Prostate gland (tissue), 2 donors: ENCODE data around the gene EXOC6. TPM values are rescaled to one million over a fixed set of nuclear protein-coding genes. Genes with fewer than 3 reads are reported as not detected.

Source experiments
- DNase-seq: peaks from one replicate; pipeline ENCODE4 v3.0.0-alpha.2; 2019; ENCODE audit warnings: low spot score
- H3K27ac ChIP-seq, 2 donors: fragments of 200-600 bp; sonication (generic); 2 replicates each; pipeline ENCODE4 v1.5.1; 2017 to 2019
- H3K27me3 ChIP-seq: fragments of 200-600 bp; sonication (generic); replicated peaks from 2 replicates; pipeline ENCODE4 v1.5.1; 2019; ENCODE audit not compliant: insufficient read depth
- H3K36me3 ChIP-seq, 2 donors: fragments of 200-600 bp; sonication (generic); 1 replicate in 1 of 2; 2 replicates in 1 of 2; pipeline versions ENCODE4 v1.5.1 to v1.8.1; 2017 to 2019
- H3K4me1 ChIP-seq: fragments of 200-600 bp; sonication (generic); replicated peaks from 2 replicates; pipeline ENCODE4 v1.5.1; 2019
- H3K4me3 ChIP-seq, 2 donors: fragments of 200-600 bp; sonication (generic); 2 replicates each; pipeline ENCODE4 v1.5.1; 2017 to 2019
- H3K9me3 ChIP-seq: fragments of 200-600 bp; sonication (generic); 2 replicates; pipeline ENCODE4 v1.5.1; 2017
- POLR2A ChIP-seq: fragments of 450-650 bp; IDR thresholded peaks from one replicate; pipeline ENCODE4 v1.6.1; 2016; ENCODE audit warnings: antibody characterized with exemption, mild to moderate bottlenecking
- POLR2AphosphoS5 ChIP-seq: sonication (generic); formaldehyde crosslinking; IDR thresholded peaks from one replicate; pipeline ENCODE4 v1.6.1; 2017; ENCODE audit warnings: antibody characterized with exemption
- WGBS: methylation state at CpG from one replicate; pipeline ENCODE4 v1.1.5; 2018; 5-methylcytosine and 5-hydroxymethylcytosine counted together
- intact Hi-C: fragments of 100-400 bp; cut with DNase I; formaldehyde crosslinking; loops from one replicate; pipeline ENCODE4 v1.14.2; 2022
- total RNA-seq, 2 donors: library from RNA; depleted of rRNA; stranded (reverse); fragments of >200 nt; gene quantifications; one replicate each; pipeline ENCODE4 v1.1.0, GENCODE V29; 2016
- TF ChIP-seq, protein P1 (sequence below), 4 experiments: fragments of 200-600 bp in 2 of 4; fragments of 450-650 bp in 2 of 4; sonication (generic) in 2 of 4; IDR thresholded peaks; 1 replicate in 3 of 4; 2 replicates in 1 of 4; pipeline ENCODE4 v1.5.1; 2016 to 2019; ENCODE audit warnings: antibody characterized with exemption in 4 of 4, mild to moderate bottlenecking in 2 of 4, moderate library complexity in 2 of 4

Gene EXOC6
- total RNA-seq, 2 donors from 2014 or later, result 13.5 to 598 TPM

DNA sequence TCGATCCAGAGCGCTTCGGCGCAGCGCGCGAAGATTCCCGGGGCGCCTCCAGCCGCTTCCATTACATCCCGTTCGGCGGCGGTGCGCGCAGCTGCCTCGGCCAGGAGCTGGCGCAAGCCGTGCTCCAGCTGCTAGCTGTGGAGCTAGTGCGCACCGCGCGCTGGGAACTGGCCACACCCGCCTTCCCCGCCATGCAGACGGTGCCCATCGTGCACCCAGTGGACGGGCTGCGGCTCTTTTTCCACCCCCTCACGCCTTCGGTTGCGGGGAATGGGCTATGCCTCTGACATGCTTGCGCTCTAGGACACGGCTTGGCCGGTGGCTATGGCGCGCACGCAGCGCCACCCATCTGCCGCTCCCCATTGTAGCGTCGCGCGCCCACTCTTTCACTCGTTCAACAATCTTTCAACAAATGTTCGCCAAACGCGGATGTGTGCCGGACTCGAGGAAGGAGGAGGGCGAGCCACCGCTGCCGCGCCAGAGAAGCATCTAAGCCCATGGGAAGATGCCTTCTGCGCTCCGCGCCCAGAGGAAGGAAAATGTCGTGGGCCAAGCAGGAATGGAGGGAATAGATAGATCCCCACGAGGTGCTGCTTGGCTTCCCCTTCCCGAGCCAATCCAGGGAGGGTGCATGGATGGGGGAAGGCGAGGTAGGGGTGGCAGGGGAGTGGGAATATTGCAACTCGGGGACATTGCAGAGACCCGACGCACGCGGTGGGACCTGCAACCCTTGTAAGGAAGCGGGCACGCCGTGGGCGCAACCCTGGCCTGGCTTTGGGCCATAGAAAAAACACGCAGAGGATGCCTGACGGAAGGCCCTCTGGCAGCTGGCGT lies 220.3 kb downstream of the EXOC6 start:
- 2% methylated on average over 72 of the region's 73 CpGs for WGBS

DNA sequence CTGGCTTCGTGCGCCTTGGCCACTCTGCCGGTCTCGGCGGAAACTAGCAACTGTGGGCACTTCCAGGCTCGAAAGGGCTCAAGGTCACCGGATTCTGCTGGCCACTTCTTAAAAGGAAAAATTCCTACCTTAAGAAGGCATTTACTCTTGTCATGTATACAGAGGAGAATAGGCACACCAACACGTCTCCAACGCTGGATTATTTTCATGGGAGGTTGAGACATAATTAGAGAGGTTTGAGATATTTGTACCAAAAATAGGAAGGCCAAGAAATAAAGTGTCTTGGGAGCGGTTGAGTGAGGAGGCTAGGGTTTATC lies 220.9 kb downstream of the EXOC6 start:
- Histone ChIP-seq H3K9me3 (no peaks in the 10 kb centered on the region), H3K4me1 (peaks cover 3% of the 10 kb centered on the region), H3K4me3 (no peak overlapping the region), H3K27ac (no peak overlapping the region), H3K36me3 (no peaks in the 10 kb centered on the region), H3K27me3 (peaks cover 40% of the 10 kb centered on the region)
- intact Hi-C loops, result no loop called here
- TF ChIP-seq POLR2A (no peak), POLR2AphosphoS5 (no peak)
- TF ChIP-seq, protein P1, sequence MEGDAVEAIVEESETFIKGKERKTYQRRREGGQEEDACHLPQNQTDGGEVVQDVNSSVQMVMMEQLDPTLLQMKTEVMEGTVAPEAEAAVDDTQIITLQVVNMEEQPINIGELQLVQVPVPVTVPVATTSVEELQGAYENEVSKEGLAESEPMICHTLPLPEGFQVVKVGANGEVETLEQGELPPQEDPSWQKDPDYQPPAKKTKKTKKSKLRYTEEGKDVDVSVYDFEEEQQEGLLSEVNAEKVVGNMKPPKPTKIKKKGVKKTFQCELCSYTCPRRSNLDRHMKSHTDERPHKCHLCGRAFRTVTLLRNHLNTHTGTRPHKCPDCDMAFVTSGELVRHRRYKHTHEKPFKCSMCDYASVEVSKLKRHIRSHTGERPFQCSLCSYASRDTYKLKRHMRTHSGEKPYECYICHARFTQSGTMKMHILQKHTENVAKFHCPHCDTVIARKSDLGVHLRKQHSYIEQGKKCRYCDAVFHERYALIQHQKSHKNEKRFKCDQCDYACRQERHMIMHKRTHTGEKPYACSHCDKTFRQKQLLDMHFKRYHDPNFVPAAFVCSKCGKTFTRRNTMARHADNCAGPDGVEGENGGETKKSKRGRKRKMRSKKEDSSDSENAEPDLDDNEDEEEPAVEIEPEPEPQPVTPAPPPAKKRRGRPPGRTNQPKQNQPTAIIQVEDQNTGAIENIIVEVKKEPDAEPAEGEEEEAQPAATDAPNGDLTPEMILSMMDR (IDR thresholded peaks at IDR 0.05), result no peak
- 40% methylated on average over 10 of the region's 10 CpGs for WGBS
- no peak for DNase-seq

More for the DNA sequence above, 220.3 kb downstream of the EXOC6 start:
- DNase-seq, result no peak
- Histone ChIP-seq H3K27ac (no peak overlapping the region), H3K27me3 (peaks cover 39% of the 10 kb centered on the region), H3K36me3 (no peaks in the 10 kb centered on the region), H3K4me3 (no peak overlapping the region), H3K9me3 (no peaks in the 10 kb centered on the region), H3K4me1 (no peaks in the 10 kb centered on the region)
- TF ChIP-seq POLR2AphosphoS5 (no peak), POLR2A (no peak)
- TF ChIP-seq, protein P1 (IDR thresholded peaks at IDR 0.05), result no peak
- intact Hi-C loops, result no loop called here

DNA sequence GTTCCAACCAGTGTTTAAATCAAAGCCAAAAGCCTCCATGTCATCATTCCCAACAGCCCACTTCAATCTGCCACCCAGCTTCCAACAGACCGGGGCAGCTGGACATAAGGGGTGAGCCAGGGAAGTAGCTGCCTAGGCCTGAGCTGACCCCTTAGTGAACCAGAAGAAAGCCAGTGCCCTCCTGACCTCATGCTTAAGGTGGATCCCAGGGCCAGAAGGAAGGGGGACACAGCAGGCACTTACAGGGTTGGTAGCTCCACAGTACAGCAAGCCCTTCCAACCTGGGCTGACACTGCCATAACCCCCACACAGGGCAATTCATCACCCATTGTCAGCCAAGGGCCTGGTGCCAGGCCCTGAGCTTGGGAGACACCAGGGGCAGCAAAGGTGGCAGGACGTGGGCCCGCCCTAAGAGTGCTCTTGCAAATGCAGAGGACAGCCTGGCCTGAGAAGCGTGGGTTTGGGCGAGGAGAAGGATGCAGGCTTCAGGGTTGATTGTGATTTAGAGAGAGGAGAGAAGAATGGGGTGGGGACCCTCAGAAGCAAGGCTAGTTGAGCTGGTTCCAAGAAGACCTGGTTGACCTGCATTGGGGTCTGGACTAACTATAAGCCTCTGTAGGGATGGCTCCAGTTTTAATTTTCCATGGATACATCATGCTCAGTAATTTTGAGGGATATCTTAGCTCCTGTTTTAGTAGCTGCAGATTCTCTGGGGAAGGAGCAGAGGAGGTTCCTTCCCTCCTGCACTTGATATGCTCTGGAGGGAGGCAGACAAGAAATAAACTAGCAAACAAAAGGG lies 222.3 kb downstream of the EXOC6 start:
- no peaks in the 10 kb centered on the region for H3K9me3 ChIP-seq
- H3K4me3 ChIP-seq, result no peak overlapping the region
- intact Hi-C loops, result no loop called here
- no peak overlapping the region for H3K27ac ChIP-seq
- peaks cover 39% of the 10 kb centered on the region for H3K27me3 ChIP-seq
- H3K4me1 ChIP-seq, result peaks cover 6% of the 10 kb centered on the region
- no peaks in the 10 kb centered on the region for H3K36me3 ChIP-seq
- DNase-seq, result no peak
- WGBS, result 75% methylated on average over 5 of the region's 5 CpGs
- TF ChIP-seq POLR2AphosphoS5, result no peak
- no peak for TF ChIP-seq POLR2A
- TF ChIP-seq, protein P1 (IDR thresholded peaks at IDR 0.05), result no peak

DNA sequence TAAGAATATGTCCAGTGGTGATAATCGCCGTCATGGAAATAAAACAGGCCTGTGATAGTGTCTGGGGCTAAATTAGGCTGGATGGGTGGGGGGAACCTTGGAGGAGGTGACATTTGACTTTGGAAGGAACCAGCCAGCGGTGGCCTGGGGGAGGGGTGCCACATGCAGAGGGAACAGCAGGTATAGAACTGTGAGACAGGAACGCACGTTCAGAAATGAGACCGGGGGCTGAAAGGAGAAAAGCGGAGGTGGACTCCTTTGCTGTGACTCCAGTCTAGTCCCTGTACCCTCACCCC lies 222.8 kb downstream of the EXOC6 start:
- no peaks in the 10 kb centered on the region for H3K36me3 ChIP-seq
- no peaks in the 10 kb centered on the region for H3K9me3 ChIP-seq
- peaks cover 6% of the 10 kb centered on the region for H3K4me1 ChIP-seq
- no peak for DNase-seq
- H3K27me3 ChIP-seq, result peaks cover 33% of the 10 kb centered on the region
- no peak overlapping the region for H3K27ac ChIP-seq
- intact Hi-C loops, result no loop called here
- 88% methylated on average over 7 of the region's 7 CpGs for WGBS
- H3K4me3 ChIP-seq, result no peak overlapping the region
- no peak for TF ChIP-seq POLR2A
- no peak for TF ChIP-seq POLR2AphosphoS5
- TF ChIP-seq, protein P1 (IDR thresholded peaks at IDR 0.05), result no peak
